HepG2 (cell line): ENCODE results near the gene SEC63. TPM values are rescaled to one million over a fixed set of nuclear protein-coding genes. Genes with fewer than 3 reads are reported as not detected.
A peak's percentile ranks its signal among the peaks of the same experiment; 100 is the strongest.
"Not testable (repeated sequence)": the region's sequence is repeated elsewhere in the genome, so short reads cannot be mapped to it uniquely, and the experiment has no call there.

Experiments used
- ATAC-seq: fragments of 200-7000 bp; cut with Tn5 transposase; 3 replicates; pipeline ENCODE4 v1.9.1; 2020; ENCODE audit warnings: mild to moderate bottlenecking, moderate library complexity
- BruUV-seq: library from RNA; stranded (reverse); fragments of 400-500 nt; replicated peaks from 2 replicates; lab custom pipeline; 2021; lab: Mats Ljungman, UMichigan
- CTCF ChIA-PET: fragments of 300-600 bp; formaldehyde crosslinking; extraction: SDS; loops from one replicate; lab custom pipeline; 2021; ENCODE audit warnings: low total read pairs, inconsistent platforms, low intra/inter-chr PET ratio; lab: Yijun Ruan, JAX
- POLR2A ChIA-PET: fragments of 350-600 bp; sonication (Branson Sonifier 250); formaldehyde crosslinking; loops from one replicate; lab custom pipeline; 2020; ENCODE audit warnings: antibody characterized with exemption, inconsistent platforms; lab: Yijun Ruan, JAX
- DNase-seq: peaks from one replicate; pipeline ENCODE4 v3.0.0-alpha.2; 2015; ENCODE audit warnings: low spot score
- FAIRE-seq: peaks from 3 replicates; lab custom pipeline; 2011; peaks lifted over from hg19 to GRCh38; lab: Jason Lieb, UNC
- H2AFZ ChIP-seq: one replicate; pipeline ENCODE4 v1.6.1; 2011; ENCODE audit warnings: low read length, inconsistent platforms
- H3K27ac ChIP-seq: fragments of 300-600 bp; 3 replicates; pipeline ENCODE4 v1.8.0; 2011; ENCODE audit warnings: mixed run types, mild to moderate bottlenecking, mixed read lengths, low read length, inconsistent platforms; ENCODE audit not compliant: insufficient read depth; ENCODE audit errors: extremely low read length
- H3K27me3 ChIP-seq, 2 experiments: fragments of 200-600 bp in 1 of 2; 2 replicates in 1 of 2; 3 replicates in 1 of 2; pipeline versions ENCODE4 v1.6.0 to v1.8.0; 2011; ENCODE audit warnings: low read length in 2 of 2, mild to moderate bottlenecking in 2 of 2, moderate library complexity in 2 of 2, inconsistent platforms in 1 of 2; ENCODE audit not compliant: insufficient read depth in 2 of 2, control insufficient read depth in 1 of 2
- H3K36me3 ChIP-seq, 2 experiments: fragments of 200-600 bp in 1 of 2; replicated peaks in 1 of 2; 2 replicates in 1 of 2; 3 replicates in 1 of 2; pipeline versions ENCODE4 v1.5.1 to v1.8.0; 2011; ENCODE audit warnings: low read length in 2 of 2, inconsistent platforms in 1 of 2; ENCODE audit not compliant: insufficient read depth in 2 of 2, control insufficient read depth in 1 of 2
- H3K4me1 ChIP-seq: 2 replicates; pipeline ENCODE4 v1.5.1; 2012; ENCODE audit warnings: low read length, inconsistent platforms; ENCODE audit not compliant: insufficient read depth
- H3K4me2 ChIP-seq: 2 replicates; pipeline ENCODE4 v1.6.0; 2011; ENCODE audit warnings: low read depth, low read length, inconsistent platforms
- H3K4me3 ChIP-seq, 3 experiments: fragments of 200-600 bp in 1 of 3; sonication (generic), shearing (Covaris generic) in 1 of 3; replicated peaks in 1 of 3; 2 replicates each; pipeline ENCODE4 v1.5.1; 2011 to 2016; ENCODE audit warnings: low read length in 3 of 3, inconsistent platforms in 2 of 3, low read depth in 2 of 3, mild to moderate bottlenecking in 2 of 3, control low read depth in 1 of 3, mixed read lengths in 1 of 3; ENCODE audit not compliant: insufficient read depth in 1 of 3
- H3K79me2 ChIP-seq: one replicate; pipeline ENCODE4 v1.6.1; 2011; ENCODE audit warnings: low read length, inconsistent platforms; ENCODE audit not compliant: insufficient read depth
- H3K9ac ChIP-seq: 2 replicates; pipeline ENCODE4 v1.6.0; 2011; ENCODE audit warnings: mild to moderate bottlenecking, low read depth, low read length, inconsistent platforms; ENCODE audit not compliant: insufficient read depth
- H3K9me3 ChIP-seq: 2 replicates; pipeline ENCODE4 v1.5.1; 2012; ENCODE audit warnings: mild to moderate bottlenecking, low read length
- H4K20me1 ChIP-seq: 2 replicates; pipeline ENCODE4 v1.6.0; 2011; ENCODE audit warnings: inconsistent platforms, mild to moderate bottlenecking, low read length, moderate library complexity; ENCODE audit not compliant: insufficient read depth
- ZNF121 ChIP-seq: sonication (generic); formaldehyde crosslinking; IDR thresholded peaks from 2 replicates; pipeline ENCODE4 v1.5.0; 2020; ENCODE audit warnings: mild to moderate bottlenecking, missing genetic modification reagents
- WGBS: methylation state at CpG from one replicate; pipeline ENCODE4 v1.1.6; 2017; ENCODE audit warnings: low lambda C conversion rate; 5-methylcytosine and 5-hydroxymethylcytosine counted together
- in situ Hi-C: cut with HindIII; loops from 2 replicates; pipeline ENCODE4 v1.10.0; 2017; ENCODE audit warnings: low pct_unique_long_range_greater_than_20kb; ENCODE audit not compliant: extremely low pct_ligation_motif_present
- intact Hi-C: fragments of 100-400 bp; cut with micrococcal nuclease; formaldehyde crosslinking; loops from one replicate; pipeline ENCODE4 v1.10.0; 2022; ENCODE audit not compliant: unreplicated experiment
- polyA plus RNA-seq, 8 experiments: library from polyadenylated mRNA; depleted of rRNA in 3 of 8; stranded (reverse) in 7 of 8; unstranded in 1 of 8; fragments of >200 nt; fragmentation: Illumina TruSeq in 4 of 8; extraction: Trizol in 4 of 8; gene quantifications; 2 replicates each; pipeline versions ENCODE4 v1.2.1 to v1.2.3, GENCODE V29; 2011 to 2016; ENCODE audit warnings: low read depth in 4 of 8, missing spikeins in 1 of 8, mixed read lengths in 1 of 8; ENCODE audit not compliant: insufficient read depth in 1 of 8
- total RNA-seq, 5 experiments: library from RNA; depleted of rRNA; stranded (reverse); fragments of >200 nt; fragmentation: Illumina TruSeq; extraction: Trizol; gene quantifications; 2 replicates each; pipeline ENCODE4 v1.2.3, GENCODE V29; 2016; ENCODE audit warnings: low read depth in 1 of 5
- TF ChIP-seq, protein P1 (sequence below): sonication (generic); formaldehyde crosslinking; IDR thresholded peaks from 2 replicates; pipeline ENCODE4 v1.9.0; 2021; ENCODE audit warnings: mild to moderate bottlenecking, missing genetic modification reagents
- TF ChIP-seq, protein P2 (sequence below): sonication (generic); formaldehyde crosslinking; IDR thresholded peaks from 2 replicates; pipeline ENCODE4 v1.4.0; 2020; ENCODE audit warnings: mild to moderate bottlenecking, missing genetic modification reagents, borderline replicate concordance

Gene SEC63
- total and polyA plus RNA-seq, 2 of the 13 experiments (the other 11 are each of a cell fraction or from before 2014, with no cell fraction given), result 20.2 to 45.9 TPM

DNA sequence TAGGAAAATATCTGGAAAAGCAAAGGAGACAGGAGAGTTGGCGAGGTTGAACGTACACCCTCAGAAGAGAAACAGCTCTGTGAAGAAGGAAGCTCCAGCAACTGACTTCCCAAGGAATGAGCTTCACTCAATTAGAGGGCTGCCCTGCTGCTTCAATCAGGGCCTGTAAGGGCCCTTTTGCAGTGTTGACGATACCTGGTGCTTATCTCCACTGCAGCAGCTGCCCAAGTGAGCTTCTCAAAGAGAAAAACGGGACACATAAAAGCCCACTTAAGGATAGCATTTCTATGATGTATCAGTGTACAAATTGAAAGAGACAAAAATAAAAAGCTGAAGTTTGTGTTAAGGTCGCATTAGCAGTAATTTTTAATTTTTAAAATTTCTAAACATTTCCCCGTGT is 16.4 kb downstream of the SEC63 start (continued):
- TF ChIP-seq, protein P1, sequence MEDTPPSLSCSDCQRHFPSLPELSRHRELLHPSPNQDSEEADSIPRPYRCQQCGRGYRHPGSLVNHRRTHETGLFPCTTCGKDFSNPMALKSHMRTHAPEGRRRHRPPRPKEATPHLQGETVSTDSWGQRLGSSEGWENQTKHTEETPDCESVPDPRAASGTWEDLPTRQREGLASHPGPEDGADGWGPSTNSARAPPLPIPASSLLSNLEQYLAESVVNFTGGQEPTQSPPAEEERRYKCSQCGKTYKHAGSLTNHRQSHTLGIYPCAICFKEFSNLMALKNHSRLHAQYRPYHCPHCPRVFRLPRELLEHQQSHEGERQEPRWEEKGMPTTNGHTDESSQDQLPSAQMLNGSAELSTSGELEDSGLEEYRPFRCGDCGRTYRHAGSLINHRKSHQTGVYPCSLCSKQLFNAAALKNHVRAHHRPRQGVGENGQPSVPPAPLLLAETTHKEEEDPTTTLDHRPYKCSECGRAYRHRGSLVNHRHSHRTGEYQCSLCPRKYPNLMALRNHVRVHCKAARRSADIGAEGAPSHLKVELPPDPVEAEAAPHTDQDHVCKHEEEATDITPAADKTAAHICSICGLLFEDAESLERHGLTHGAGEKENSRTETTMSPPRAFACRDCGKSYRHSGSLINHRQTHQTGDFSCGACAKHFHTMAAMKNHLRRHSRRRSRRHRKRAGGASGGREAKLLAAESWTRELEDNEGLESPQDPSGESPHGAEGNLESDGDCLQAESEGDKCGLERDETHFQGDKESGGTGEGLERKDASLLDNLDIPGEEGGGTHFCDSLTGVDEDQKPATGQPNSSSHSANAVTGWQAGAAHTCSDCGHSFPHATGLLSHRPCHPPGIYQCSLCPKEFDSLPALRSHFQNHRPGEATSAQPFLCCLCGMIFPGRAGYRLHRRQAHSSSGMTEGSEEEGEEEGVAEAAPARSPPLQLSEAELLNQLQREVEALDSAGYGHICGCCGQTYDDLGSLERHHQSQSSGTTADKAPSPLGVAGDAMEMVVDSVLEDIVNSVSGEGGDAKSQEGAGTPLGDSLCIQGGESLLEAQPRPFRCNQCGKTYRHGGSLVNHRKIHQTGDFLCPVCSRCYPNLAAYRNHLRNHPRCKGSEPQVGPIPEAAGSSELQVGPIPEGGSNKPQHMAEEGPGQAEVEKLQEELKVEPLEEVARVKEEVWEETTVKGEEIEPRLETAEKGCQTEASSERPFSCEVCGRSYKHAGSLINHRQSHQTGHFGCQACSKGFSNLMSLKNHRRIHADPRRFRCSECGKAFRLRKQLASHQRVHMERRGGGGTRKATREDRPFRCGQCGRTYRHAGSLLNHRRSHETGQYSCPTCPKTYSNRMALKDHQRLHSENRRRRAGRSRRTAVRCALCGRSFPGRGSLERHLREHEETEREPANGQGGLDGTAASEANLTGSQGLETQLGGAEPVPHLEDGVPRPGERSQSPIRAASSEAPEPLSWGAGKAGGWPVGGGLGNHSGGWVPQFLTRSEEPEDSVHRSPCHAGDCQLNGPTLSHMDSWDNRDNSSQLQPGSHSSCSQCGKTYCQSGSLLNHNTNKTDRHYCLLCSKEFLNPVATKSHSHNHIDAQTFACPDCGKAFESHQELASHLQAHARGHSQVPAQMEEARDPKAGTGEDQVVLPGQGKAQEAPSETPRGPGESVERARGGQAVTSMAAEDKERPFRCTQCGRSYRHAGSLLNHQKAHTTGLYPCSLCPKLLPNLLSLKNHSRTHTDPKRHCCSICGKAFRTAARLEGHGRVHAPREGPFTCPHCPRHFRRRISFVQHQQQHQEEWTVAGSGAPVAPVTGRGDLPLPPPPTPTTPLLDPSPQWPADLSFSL, result no peak

DNA sequence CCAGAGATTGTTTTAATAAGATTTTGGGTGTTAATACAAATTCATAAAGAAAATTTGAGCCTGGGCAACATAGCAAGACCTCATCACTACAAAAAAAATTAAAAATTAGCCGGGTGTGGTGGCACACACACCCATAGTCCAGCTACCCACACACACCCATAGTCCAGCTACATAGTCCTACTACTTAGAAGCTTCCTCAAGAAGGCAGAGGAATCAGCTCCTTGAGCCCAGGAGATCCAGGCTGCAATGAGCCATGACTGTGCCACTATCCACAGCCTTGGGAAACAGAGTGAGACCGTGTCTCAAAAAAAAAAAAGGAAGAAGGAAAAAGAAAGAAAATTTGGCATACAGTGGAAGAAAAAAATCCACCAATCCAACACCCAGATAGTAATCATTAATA is 16.8 kb downstream of the SEC63 start:
- intact Hi-C loops (no loop called here), in situ Hi-C loops (no loop called here)
- TF ChIP-seq, protein P2, sequence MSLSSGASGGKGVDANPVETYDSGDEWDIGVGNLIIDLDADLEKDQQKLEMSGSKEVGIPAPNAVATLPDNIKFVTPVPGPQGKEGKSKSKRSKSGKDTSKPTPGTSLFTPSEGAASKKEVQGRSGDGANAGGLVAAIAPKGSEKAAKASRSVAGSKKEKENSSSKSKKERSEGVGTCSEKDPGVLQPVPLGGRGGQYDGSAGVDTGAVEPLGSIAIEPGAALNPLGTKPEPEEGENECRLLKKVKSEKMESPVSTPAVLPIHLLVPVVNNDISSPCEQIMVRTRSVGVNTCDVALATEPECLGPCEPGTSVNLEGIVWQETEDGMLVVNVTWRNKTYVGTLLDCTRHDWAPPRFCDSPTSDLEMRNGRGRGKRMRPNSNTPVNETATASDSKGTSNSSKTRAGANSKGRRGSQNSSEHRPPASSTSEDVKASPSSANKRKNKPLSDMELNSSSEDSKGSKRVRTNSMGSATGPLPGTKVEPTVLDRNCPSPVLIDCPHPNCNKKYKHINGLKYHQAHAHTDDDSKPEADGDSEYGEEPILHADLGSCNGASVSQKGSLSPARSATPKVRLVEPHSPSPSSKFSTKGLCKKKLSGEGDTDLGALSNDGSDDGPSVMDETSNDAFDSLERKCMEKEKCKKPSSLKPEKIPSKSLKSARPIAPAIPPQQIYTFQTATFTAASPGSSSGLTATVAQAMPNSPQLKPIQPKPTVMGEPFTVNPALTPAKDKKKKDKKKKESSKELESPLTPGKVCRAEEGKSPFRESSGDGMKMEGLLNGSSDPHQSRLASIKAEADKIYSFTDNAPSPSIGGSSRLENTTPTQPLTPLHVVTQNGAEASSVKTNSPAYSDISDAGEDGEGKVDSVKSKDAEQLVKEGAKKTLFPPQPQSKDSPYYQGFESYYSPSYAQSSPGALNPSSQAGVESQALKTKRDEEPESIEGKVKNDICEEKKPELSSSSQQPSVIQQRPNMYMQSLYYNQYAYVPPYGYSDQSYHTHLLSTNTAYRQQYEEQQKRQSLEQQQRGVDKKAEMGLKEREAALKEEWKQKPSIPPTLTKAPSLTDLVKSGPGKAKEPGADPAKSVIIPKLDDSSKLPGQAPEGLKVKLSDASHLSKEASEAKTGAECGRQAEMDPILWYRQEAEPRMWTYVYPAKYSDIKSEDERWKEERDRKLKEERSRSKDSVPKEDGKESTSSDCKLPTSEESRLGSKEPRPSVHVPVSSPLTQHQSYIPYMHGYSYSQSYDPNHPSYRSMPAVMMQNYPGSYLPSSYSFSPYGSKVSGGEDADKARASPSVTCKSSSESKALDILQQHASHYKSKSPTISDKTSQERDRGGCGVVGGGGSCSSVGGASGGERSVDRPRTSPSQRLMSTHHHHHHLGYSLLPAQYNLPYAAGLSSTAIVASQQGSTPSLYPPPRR (CRISPR knock-in tag), result no peak
- TF ChIP-seq ZNF121, result 0 out of 2 replicates have a peak, but pooled peaks have one; percentile 38
- no peaks in the 10 kb centered on the region for H3K27me3 ChIP-seq
- peaks cover 59% of the 10 kb centered on the region for H3K4me1 ChIP-seq
- peaks cover 0 to 10% of the 10 kb centered on the region in 2 experiments; a peak in 1 of 5 replicates for H3K36me3 ChIP-seq
- H3K9me3 ChIP-seq, result no peaks in the 10 kb centered on the region
- no TSS peak for BruUV-seq
- H2AFZ ChIP-seq, result no peak overlapping the region
- H3K4me3 ChIP-seq, result no peak overlapping the region
- FAIRE-seq (no peak), DNase-seq (no peak), ATAC-seq (no peak)
- H3K79me2 ChIP-seq, result peaks cover 87% of the 10 kb centered on the region
- H4K20me1 ChIP-seq, result peaks cover 35% of the 10 kb centered on the region
- no peak overlapping the region for H3K9ac ChIP-seq
- H3K4me2 ChIP-seq, result no peak overlapping the region
- WGBS, result 86% methylated on average over 2 of the region's 2 CpGs
- H3K27ac ChIP-seq, result no peak overlapping the region
- ChIA-PET POLR2A (no interaction called here), CTCF (no interaction called here)

DNA sequence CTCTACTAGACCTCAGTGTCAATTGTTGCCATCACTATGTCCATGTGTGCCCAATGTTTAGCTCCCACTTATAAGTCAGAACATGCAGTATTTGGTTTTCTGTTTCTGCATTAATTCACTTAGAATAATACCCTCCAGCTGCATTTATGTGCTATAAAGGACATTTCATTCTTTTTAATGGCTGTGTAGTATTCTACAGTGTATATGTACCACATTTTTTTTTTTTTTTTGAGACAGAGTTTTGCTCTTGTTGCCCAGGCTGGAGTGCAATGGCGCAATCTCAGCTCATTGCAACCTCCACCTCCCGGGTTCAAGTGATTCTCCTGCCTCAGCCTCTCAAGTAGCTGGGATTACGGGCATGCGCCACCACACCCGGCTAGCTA is 21.1 kb downstream of the SEC63 start:
- peaks cover 35% of the 10 kb centered on the region for H4K20me1 ChIP-seq
- H3K4me3 ChIP-seq, CTCF ChIA-PET, POLR2A ChIA-PET, ATAC-seq, DNase-seq, BruUV-seq, H3K27ac ChIP-seq, H3K27me3 ChIP-seq, FAIRE-seq, intact Hi-C loops, H2AFZ ChIP-seq, H3K36me3 ChIP-seq, H3K9ac ChIP-seq, H3K4me2 ChIP-seq, in situ Hi-C loops, H3K9me3 ChIP-seq: not testable (repeated sequence)
- 96% methylated on average over 5 of the region's 5 CpGs for WGBS
- peaks cover 73% of the 10 kb centered on the region for H3K79me2 ChIP-seq
- H3K4me1 ChIP-seq, result peaks cover 48% of the 10 kb centered on the region
